HG03045 (cell line): ENCODE results near the gene AKR1C3.
"Not testable (repeated sequence)": the region's sequence is repeated elsewhere in the genome, so short reads cannot be mapped to it uniquely, and the experiment has no call there.

ENCODE experiments used
- ATAC-seq: cut with Tn5 transposase; IDR thresholded peaks from one replicate; pipeline ENCODE4 v1.9.1; 2021; ENCODE audit warnings: mild to moderate bottlenecking, moderate library complexity; ENCODE audit not compliant: unreplicated experiment

The AKR1C3 gene

GRCh38 chr10:5094265-5095205 lies at the start of gene AKR1C3:
Gene AKR1C3 (plus strand): TSS chr10:5094414. CDS start chr10:5094445, 31 bp downstream.
- ATAC-seq, result no peak

GRCh38 chr10:5045095-5045494 lies 49.1 kb upstream of the AKR1C3 start:
- no peak for ATAC-seq

GRCh38 chr10:5046410-5046809 lies 47.8 kb upstream of the AKR1C3 start:
- no peak for ATAC-seq

DNA sequence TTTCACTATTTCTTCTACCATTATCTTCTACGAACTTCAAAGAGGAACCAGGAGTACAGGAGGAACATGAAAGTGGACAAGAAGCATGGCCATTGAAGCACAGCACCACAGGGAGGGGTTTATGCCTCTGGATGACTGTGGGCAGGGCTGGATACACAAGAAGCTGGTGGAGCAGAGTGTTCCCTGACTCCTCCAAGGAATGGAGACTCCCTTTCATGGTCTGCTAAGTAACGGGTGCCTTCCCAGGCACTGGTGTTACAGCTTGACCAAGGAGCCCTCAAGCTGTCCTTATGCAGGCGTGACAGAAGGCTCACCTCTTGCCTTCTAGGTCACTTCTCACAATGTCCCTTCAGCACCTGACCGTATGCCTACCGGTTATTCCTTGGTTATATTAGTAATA lies 47.2 kb upstream of the AKR1C3 start:
- ATAC-seq, result not testable (repeated sequence)

DNA sequence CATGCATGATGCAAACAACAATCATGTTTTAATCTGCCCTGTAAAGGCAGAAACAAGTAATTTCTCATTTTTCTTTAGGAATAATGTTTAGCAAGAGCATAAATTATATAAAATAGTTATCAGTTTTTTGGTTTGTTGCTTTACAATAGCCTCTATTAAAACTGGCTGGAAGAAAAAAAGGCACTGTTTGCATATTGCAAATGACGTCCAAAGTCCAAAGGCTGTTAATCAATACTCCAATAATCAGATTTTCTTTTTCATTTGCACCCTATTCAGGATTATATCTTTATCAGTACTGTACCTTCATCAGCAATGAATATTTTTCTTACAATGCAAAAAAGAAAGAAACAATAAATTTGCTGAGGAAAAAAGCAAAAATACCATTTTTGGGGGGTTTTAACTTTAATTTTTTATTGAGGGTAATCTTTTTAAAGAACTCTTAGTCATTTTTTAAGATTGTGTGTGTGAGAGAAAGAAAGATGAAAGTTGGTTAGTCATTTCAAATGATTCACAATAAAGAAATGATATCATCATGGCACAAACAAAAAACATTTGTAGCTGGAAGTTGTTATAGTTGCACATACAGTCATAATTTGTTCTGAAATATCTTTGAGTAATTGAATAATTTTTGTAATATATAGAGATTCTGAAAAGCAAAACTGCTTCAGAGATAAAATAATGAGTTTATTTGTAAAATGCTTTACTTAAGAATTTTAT lies 46.1 kb upstream of the AKR1C3 start:
- no peak for ATAC-seq

GRCh38 chr10:5052951-5053500 lies 41.2 kb upstream of the AKR1C3 start:
- not testable (repeated sequence) for ATAC-seq

GRCh38 chr10:5054831-5055230 lies 39.4 kb upstream of the AKR1C3 start:
- ATAC-seq, result not testable (repeated sequence)

GRCh38 chr10:5059267-5059666 lies 34.9 kb upstream of the AKR1C3 start:
- ATAC-seq, result not testable (repeated sequence)

- ATAC-seq, result not testable (repeated sequence)
Observed at GRCh38 chr10:5060791-5061190, 33.4 kb upstream of the AKR1C3 start.

GRCh38 chr10:5064656-5065055 lies 29.6 kb upstream of the AKR1C3 start:
- no peak for ATAC-seq

GRCh38 chr10:5068274-5068984 lies 25.8 kb upstream of the AKR1C3 start:
- ATAC-seq, result no peak

- ATAC-seq, result no peak
Observed at GRCh38 chr10:5070648-5071410, 23.4 kb upstream of the AKR1C3 start.

DNA sequence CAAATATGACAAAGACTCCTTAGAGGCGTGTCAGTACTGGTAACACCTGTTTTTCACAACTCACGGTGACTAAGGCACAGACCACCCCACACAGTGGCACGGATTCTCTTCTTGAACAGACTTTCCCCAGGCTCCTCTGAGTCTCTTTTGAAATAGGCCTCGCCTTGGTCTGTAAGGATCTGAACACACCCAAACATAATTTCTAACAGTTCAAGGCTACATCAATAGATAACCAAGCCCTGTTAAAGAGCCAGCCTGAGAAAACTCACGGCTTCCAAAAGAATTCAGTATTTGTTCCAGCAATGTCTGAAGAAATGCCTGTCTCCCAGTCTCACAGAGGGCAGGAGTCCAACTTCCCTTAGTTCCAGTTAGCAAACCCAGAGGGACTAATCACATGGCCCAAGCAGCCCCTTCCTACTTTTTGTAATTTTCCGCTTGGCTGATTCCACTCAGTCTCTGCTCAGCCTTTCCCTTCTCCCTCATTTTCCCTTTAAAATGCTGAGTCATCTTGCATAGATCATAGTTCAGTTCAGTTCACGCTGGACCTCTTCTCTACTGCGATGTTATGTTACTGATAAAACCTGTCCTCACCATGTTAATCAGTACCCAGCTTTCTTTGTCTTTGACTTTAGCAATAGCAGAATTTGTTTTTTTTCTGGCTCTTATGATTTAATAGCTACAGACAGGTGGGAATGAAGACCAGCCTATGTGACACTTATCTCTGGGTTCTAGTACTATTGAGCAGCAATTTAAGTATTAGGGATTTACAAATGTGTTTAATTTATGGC lies 22.6 kb upstream of the AKR1C3 start:
- no peak for ATAC-seq

- ATAC-seq, result no peak
Observed at GRCh38 chr10:5073659-5074058, 20.6 kb upstream of the AKR1C3 start.

GRCh38 chr10:5076615-5077014 lies 17.6 kb upstream of the AKR1C3 start:
- no peak for ATAC-seq

GRCh38 chr10:5078547-5079180 lies 15.6 kb upstream of the AKR1C3 start:
- no peak for ATAC-seq

GRCh38 chr10:5079306-5079830 lies 14.8 kb upstream of the AKR1C3 start:
- ATAC-seq, result no peak

DNA sequence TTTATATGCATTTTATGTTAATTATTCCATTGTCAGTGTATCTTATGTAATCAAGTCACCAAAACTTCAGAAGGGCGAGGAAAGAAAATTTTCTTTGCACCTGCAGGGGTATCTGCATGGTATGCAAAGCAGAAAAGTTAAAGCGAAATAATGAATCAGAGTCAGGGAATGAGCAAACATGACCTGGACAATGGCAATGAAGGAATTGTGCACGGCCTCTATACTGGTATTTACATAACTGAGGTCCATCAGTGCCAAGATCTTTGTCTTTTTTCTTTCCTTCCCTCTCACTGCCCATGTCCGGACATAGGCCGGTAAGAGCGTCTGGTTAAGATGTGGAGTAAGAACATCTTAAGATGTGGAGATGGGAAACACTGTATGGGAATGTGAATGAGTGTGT lies 14.4 kb upstream of the AKR1C3 start:
- no peak for ATAC-seq

DNA sequence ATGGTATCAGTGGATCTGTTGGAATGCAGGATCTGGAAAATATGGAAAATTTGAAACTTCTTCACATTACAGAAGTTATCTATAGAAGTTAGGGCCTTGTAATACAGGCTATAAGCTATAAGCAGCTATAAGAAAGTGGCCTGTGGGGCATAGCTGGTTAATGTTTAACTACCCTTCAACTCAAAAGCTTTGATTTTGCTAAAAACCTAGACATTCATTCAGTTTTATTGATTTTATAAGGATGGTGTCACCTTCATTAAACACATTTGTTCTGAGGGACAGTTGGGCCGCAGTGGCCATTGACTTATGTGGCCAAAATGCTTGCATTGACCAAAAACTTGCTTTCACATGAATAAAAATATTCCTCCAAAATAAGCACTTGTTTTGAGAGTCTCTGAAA lies 13.1 kb upstream of the AKR1C3 start:
- no peak for ATAC-seq
